Loucy (cell line): ENCODE measurements around the gene OBP2A.

ENCODE experiments used
- H2AFZ ChIP-seq: fragments of 200-600 bp; sonication (generic); 2 replicates; pipeline ENCODE4 v1.6.0; 2016; ENCODE audit warnings: antibody characterized with exemption, mild to moderate bottlenecking, low read length, moderate library complexity
- H3F3A ChIP-seq: fragments of 200-600 bp; 2 replicates; pipeline ENCODE4 v1.6.0; 2016; ENCODE audit warnings: antibody characterized with exemption, low read depth, mild to moderate bottlenecking
- H3K27me3 ChIP-seq: fragments of 200-600 bp; sonication (generic); 2 replicates; pipeline ENCODE4 v1.6.1; 2014; ENCODE audit warnings: low read length, mild to moderate bottlenecking; ENCODE audit not compliant: insufficient read depth, poor library complexity, severe bottlenecking
- H3K36me3 ChIP-seq: fragments of 200-600 bp; sonication (generic); 2 replicates; pipeline ENCODE4 v1.6.1; 2016; ENCODE audit warnings: low read length; ENCODE audit not compliant: insufficient read depth
- H3K4me1 ChIP-seq: fragments of 200-600 bp; sonication (generic); 2 replicates; pipeline ENCODE4 v1.5.1; 2014; ENCODE audit warnings: low read length, mild to moderate bottlenecking; ENCODE audit not compliant: insufficient read depth, poor library complexity, severe bottlenecking
- H3K4me2 ChIP-seq: fragments of 200-600 bp; sonication (generic); 2 replicates; pipeline ENCODE4 v1.6.0; 2014; ENCODE audit warnings: antibody characterized with exemption, low read length, low read depth, mild to moderate bottlenecking; ENCODE audit not compliant: poor library complexity, severe bottlenecking
- H3K4me3 ChIP-seq: fragments of 200-600 bp; sonication (generic); 2 replicates; pipeline ENCODE4 v1.5.1; 2014; ENCODE audit warnings: low read length, mild to moderate bottlenecking, mixed read lengths; ENCODE audit not compliant: poor library complexity, severe bottlenecking
- H3K79me2 ChIP-seq: fragments of 200-600 bp; sonication (generic); 2 replicates; pipeline ENCODE4 v1.6.1; 2014; ENCODE audit warnings: low read length; ENCODE audit not compliant: insufficient read depth
- H3K9ac ChIP-seq: fragments of 200-600 bp; sonication (generic); 2 replicates; pipeline ENCODE4 v1.6.0; 2014; ENCODE audit warnings: mild to moderate bottlenecking, low read depth, low read length, moderate library complexity; ENCODE audit not compliant: poor library complexity, severe bottlenecking
- H3K9me2 ChIP-seq: fragments of 200-600 bp; sonication (generic); replicated peaks from 2 replicates; pipeline ENCODE4 v1.6.1; 2016; ENCODE audit warnings: low read depth, low read length, mixed read lengths
- H3K9me3 ChIP-seq: fragments of 200-600 bp; sonication (generic); 2 replicates; pipeline ENCODE4 v1.6.1; 2014; ENCODE audit warnings: mild to moderate bottlenecking, antibody characterized with exemption, low read length, low read depth; ENCODE audit not compliant: insufficient read depth
- H4K20me1 ChIP-seq: fragments of 200-600 bp; sonication (generic); 2 replicates; pipeline ENCODE4 v1.6.0; 2014; ENCODE audit warnings: antibody characterized with exemption, low read length, mild to moderate bottlenecking; ENCODE audit not compliant: insufficient read depth, poor library complexity, severe bottlenecking
- EZH2phosphoT487 ChIP-seq: fragments of 200-600 bp; IDR thresholded peaks from 2 replicates; pipeline ENCODE4 v1.6.1; 2018; ENCODE audit warnings: antibody characterized with exemption, mild to moderate bottlenecking, moderate library complexity, borderline replicate concordance
- TF ChIP-seq, protein P1 (sequence below): fragments of 200-600 bp; sonication (generic); conservative IDR thresholded peaks from 2 replicates; pipeline ENCODE4 v1.5.1; 2014; ENCODE audit warnings: mild to moderate bottlenecking, antibody characterized with exemption, low read length

The OBP2A gene

DNA sequence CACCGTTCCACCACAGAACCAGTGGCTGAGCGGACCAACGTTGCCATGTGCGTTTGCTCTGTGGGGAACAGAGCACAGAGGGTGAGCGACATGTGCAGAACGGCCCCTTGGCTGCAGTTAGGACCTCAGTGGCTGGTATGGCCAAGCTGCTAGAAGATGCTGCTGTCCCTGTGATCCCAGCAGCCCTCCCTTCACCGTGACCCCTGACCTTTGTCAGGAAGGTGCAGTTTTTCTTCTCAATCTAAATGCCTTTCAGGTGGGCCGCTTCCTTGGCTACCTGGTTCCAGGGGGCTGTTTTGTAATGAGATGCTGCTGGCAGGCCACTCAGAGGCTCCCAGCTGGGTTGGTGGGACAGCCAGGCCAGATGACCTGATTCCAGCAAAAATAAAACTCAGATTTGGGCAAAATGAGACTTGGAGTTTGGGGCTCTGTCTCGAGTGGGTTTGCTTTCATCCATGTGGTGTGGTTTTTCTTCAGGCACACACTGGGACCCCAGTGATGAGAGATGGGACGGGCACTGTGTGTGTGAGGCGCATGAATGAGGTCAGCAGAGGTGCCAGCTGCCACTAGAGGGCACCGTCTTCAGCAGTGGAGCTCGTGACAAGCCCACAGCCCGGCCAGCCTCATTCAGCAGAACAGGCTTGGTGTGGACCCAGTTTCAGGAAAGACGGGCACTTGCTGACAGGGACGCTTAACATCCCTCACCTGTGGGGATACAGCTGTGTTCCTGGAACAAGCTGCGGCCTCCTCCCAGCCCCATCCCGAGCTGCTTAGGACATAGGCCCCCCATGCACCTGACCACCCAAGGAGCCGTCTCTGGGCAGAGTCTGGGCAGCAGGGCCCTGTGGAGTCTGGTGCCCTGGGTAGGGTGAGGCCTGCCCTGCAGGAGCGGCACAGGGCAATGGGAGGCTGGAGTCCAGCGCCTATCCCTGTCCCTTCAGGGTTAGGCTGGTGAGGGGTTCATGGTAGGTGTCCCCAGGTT, 41.4 kb upstream of the OBP2A start:
- H3K9me3 ChIP-seq = no peaks in the 10 kb centered on the region
- no peak overlapping the region for H3K4me2 ChIP-seq
- no peak overlapping the region for H3K4me3 ChIP-seq
- no peaks in the 10 kb centered on the region for H3K9me2 ChIP-seq
- peaks cover 24% of the 10 kb centered on the region; the same call in 1 of the 2 replicates for H3K36me3 ChIP-seq
- no peaks in the 10 kb centered on the region for H3F3A ChIP-seq
- peaks cover 3% of the 10 kb centered on the region for H3K27me3 ChIP-seq
- H2AFZ ChIP-seq = no peak overlapping the region
- H3K4me1 ChIP-seq = peaks cover 10% of the 10 kb centered on the region
- H3K9ac ChIP-seq = no peak overlapping the region
- H4K20me1 ChIP-seq = peaks cover 34% of the 10 kb centered on the region
- peaks cover 24% of the 10 kb centered on the region for H3K79me2 ChIP-seq
- TF ChIP-seq EZH2phosphoT487 = no peak
- TF ChIP-seq, protein P1, sequence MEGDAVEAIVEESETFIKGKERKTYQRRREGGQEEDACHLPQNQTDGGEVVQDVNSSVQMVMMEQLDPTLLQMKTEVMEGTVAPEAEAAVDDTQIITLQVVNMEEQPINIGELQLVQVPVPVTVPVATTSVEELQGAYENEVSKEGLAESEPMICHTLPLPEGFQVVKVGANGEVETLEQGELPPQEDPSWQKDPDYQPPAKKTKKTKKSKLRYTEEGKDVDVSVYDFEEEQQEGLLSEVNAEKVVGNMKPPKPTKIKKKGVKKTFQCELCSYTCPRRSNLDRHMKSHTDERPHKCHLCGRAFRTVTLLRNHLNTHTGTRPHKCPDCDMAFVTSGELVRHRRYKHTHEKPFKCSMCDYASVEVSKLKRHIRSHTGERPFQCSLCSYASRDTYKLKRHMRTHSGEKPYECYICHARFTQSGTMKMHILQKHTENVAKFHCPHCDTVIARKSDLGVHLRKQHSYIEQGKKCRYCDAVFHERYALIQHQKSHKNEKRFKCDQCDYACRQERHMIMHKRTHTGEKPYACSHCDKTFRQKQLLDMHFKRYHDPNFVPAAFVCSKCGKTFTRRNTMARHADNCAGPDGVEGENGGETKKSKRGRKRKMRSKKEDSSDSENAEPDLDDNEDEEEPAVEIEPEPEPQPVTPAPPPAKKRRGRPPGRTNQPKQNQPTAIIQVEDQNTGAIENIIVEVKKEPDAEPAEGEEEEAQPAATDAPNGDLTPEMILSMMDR = peak; percentile 78

DNA sequence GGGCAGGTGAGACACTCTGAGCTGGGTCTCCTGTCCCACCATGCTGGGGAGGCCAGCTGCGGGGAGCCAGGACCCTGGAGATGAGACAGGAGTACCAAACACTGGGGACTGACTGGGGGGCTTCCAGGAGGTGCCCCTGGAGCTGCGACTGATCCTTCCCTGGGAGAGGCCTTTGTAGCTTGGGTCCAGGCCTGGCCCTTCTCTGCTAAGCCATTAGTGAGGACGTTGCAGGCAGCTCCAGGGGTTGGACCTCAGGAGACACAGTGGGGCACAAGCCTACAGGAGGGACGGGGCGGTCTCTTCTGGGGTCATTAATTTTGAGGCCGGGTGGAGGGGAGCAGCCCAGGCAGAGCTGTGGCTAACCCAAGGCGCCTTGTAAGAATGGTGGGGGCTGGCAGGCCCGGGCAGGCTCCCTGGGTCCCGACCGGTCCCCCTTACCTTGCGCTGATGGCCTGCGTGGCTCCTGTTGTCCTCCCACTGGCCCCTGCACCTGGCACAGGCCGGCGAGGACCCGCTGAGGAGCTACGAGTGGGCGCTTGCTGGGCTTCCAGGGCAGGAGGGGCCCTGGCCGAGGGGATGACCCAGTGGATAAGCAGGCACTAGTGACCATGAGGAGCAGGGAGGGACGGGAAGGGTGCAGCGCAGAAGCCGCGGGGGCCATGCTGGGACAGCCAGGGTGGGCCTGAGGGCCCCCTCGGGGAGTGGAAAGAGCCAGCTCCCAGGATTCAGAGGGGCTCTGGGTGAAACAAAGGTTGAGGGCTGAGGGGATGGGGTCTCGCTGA, 40.3 kb upstream of the OBP2A start:
- Histone ChIP-seq H3F3A (no peaks in the 10 kb centered on the region), H3K9me2 (no peaks in the 10 kb centered on the region), H4K20me1 (peaks cover 34% of the 10 kb centered on the region), H3K36me3 (peaks cover 24% of the 10 kb centered on the region; the same call in 1 of the 2 replicates), H3K4me3 (no peak overlapping the region), H3K4me2 (no peak overlapping the region), H3K79me2 (peaks cover 24% of the 10 kb centered on the region), H3K27me3 (peaks cover 3% of the 10 kb centered on the region), H2AFZ (no peak overlapping the region), H3K4me1 (peaks cover 5% of the 10 kb centered on the region), H3K9me3 (no peaks in the 10 kb centered on the region), H3K9ac (no peak overlapping the region)
- TF ChIP-seq, protein P1 = no peak
- TF ChIP-seq EZH2phosphoT487 = no peak

DNA sequence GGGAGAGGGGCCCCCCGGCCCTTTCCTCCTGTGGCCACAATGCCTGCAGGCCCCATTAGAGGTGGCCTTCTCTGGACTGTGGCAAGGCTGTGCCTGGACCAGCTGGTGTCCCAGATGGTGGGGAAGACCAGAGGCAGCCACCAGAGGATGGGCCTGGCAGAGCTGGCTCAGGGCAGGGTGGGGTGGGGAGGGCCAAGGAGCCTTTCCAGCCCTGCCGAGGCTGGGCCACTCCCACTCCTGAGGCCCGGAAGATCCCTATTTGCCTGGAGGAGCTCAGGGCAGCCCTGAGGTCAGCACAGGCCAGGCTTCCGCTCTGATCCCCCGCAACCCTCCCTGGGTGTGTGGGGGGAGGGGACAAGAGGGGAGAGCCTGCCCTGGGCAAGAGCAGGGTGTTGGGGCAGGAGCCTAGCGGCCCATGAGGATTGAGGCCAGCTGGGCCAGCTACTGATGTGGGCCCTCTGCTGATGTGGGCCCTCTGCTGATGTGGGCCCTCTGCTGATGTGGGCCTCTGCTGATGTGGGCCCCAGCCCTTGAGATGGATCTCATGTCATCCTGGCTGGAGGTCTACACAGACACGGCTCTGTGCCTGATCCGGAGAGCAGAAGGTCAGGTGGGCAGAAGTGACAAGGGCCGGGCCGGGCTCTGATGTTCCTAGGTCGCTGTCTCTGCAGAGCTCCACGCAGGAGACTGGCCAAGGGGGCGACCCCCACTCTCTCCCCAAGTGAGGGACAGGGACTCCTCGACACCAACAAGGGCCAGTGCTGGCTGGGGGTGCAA, 39.4 kb upstream of the OBP2A start:
- Histone ChIP-seq H4K20me1 (peaks cover 26% of the 10 kb centered on the region), H3K9ac (no peak overlapping the region), H3K4me2 (no peak overlapping the region), H3K9me3 (no peaks in the 10 kb centered on the region), H3K79me2 (peaks cover 16% of the 10 kb centered on the region), H2AFZ (no peak overlapping the region), H3K9me2 (no peaks in the 10 kb centered on the region), H3K4me1 (peaks cover 5% of the 10 kb centered on the region), H3K27me3 (no peaks in the 10 kb centered on the region), H3K36me3 (peaks cover 24% of the 10 kb centered on the region; the same call in 1 of the 2 replicates), H3K4me3 (no peak overlapping the region), H3F3A (no peaks in the 10 kb centered on the region)
- TF ChIP-seq, protein P1 = no peak
- TF ChIP-seq EZH2phosphoT487 = no peak
